Activated naive CD4-positive, alpha-beta T cell treated with anti-CD3 and anti-CD28 coated beads, Interleukin-2, amount 50 U/mL, for 72 hours (primary cell): ENCODE results near the gene VSX1. TPM values are rescaled to one million over a fixed set of nuclear protein-coding genes. Genes with fewer than 3 reads are reported as not detected.

Experiments
- ATAC-seq, 2 donors: fragments of 150-1000 bp; cut with Tn5 transposase; 2 replicates each; pipeline ENCODE4 v1.10.0; 2021; ENCODE audit warnings: mild to moderate bottlenecking in 2 of 2, moderate library complexity in 2 of 2
- DNase-seq, 2 donors: peaks; one replicate each; pipeline ENCODE4 v3.0.0; 2021 to 2022; ENCODE audit warnings: low spot score in 2 of 2
- H3K27ac Mint-ChIP-seq, 2 donors: one replicate each; pipeline ENCODE4 v1.8.0; 2022; ENCODE audit warnings: mild to moderate bottlenecking in 2 of 2, mixed read lengths in 2 of 2
- H3K36me3 Mint-ChIP-seq, 2 donors: one replicate each; pipeline ENCODE4 v1.8.0; 2022; ENCODE audit warnings: mixed read lengths in 2 of 2
- H3K9me3 Mint-ChIP-seq, 2 donors: one replicate each; pipeline ENCODE4 v1.8.0; 2022; ENCODE audit warnings: mixed read lengths in 2 of 2
- total RNA-seq, 2 donors: library from RNA; stranded (reverse); gene quantifications; one replicate each; pipeline ENCODE4 v1.2.3, GENCODE V29; 2022

VSX1 gene
- total RNA-seq, 2 donors from 2014 or later = not detected

DNA sequence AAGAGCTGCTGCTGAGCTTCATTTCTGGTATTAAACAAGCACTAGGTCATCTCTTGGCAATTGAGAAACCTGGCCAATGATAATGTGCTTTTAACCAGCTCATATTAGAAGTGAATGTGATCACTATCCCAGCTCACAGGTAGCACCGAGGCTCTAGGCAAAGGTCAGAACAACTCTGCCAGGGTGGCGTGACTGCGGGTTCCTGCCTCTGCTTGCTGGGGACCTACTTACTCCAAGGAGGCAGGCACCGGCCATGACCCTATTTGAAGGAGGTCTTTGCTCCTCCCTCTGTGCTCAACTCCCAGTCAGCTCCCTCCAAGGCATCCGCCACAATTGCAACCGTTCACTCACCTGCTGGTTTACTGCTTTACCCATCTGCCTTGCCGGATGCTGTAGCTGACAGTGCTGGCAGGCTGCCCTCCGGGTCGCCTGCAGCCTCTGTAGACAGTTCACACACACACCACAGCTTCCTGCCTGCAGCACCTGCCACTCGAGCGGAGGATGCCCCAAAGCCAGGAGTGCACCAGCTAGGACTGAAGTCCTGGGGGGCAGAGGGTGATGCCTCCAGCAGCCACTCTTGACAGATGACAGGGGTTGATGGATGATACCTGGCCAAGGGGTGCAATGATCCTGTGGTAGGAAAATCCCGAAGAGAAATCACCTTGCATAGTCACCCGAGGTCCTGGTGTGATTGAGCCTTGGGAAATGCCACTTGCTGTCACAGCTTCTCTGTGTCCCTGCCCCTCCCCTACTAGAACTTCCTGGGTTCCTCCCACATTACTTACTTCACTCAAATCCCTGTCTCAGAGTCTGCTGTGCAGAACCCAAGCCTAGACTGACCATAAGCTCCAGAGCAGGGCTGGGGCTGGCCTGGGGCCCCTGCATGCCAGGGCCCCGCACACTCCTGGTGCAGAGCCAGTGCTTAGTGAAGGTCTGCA, 8.8 kb upstream of the VSX1 start:
- Mint-ChIP-seq H3K27ac (peak overlapping the region in 1 of 2 donors; percentile 72), H3K36me3 (no peaks in the 10 kb centered on the region), H3K9me3 (no peaks in the 10 kb centered on the region)
- DNase-seq (peak; percentile 64 to 76), ATAC-seq (peak; percentile 91 to 95)

- no peak for ATAC-seq
- no peaks in the 10 kb centered on the region for H3K9me3 Mint-ChIP-seq
- no peak overlapping the region for H3K27ac Mint-ChIP-seq
- no peak for DNase-seq
- H3K36me3 Mint-ChIP-seq = no peaks in the 10 kb centered on the region
Observed at GRCh38 chr20:25089662-25090061, 7.7 kb upstream of the VSX1 start.

- DNase-seq (no peak), ATAC-seq (no peak)
- Mint-ChIP-seq H3K36me3 (no peaks in the 10 kb centered on the region), H3K9me3 (no peaks in the 10 kb centered on the region), H3K27ac (no peak overlapping the region)
Observed at GRCh38 chr20:25089096-25089495, 7.2 kb upstream of the VSX1 start.

DNA sequence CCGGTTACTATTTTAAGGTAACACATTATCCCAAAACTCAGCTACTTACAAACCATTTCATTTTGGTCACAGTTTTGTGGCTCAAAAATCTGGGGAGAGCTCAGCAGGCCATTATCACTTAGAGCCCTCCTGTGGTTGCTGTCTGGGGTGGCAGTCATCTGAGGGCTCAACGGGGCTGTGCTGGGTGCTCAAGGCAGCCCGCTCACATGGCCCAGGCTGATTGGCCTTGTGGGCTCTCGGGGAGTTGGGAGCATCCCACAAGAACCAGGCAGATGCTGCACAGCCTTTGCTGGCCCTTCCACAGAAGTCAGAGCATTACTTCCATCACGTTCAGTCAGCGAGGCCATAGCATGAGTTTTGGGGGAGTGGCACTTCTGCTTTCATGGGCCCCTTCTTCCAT, 6.3 kb upstream of the VSX1 start:
- ATAC-seq (no peak), DNase-seq (no peak)
- H3K27ac Mint-ChIP-seq = no peak overlapping the region
- no peaks in the 10 kb centered on the region for H3K36me3 Mint-ChIP-seq
- no peaks in the 10 kb centered on the region for H3K9me3 Mint-ChIP-seq

- DNase-seq = no peak
- ATAC-seq = no peak
- Mint-ChIP-seq H3K36me3 (no peaks in the 10 kb centered on the region), H3K27ac (no peak overlapping the region), H3K9me3 (no peaks in the 10 kb centered on the region)
Observed at GRCh38 chr20:25087186-25087929, 5.4 kb upstream of the VSX1 start.

GRCh38 chr20:25085756-25086495, 4.0 kb upstream of the VSX1 start:
- Mint-ChIP-seq H3K27ac (peak overlapping the region in 1 of 2 donors; percentile 36), H3K9me3 (peaks cover 0 to under 1% of the 10 kb centered on the region in 2 donors), H3K36me3 (peaks cover 0 to 3% of the 10 kb centered on the region in 2 donors)
- DNase-seq (no peak), ATAC-seq (no peak)

DNA sequence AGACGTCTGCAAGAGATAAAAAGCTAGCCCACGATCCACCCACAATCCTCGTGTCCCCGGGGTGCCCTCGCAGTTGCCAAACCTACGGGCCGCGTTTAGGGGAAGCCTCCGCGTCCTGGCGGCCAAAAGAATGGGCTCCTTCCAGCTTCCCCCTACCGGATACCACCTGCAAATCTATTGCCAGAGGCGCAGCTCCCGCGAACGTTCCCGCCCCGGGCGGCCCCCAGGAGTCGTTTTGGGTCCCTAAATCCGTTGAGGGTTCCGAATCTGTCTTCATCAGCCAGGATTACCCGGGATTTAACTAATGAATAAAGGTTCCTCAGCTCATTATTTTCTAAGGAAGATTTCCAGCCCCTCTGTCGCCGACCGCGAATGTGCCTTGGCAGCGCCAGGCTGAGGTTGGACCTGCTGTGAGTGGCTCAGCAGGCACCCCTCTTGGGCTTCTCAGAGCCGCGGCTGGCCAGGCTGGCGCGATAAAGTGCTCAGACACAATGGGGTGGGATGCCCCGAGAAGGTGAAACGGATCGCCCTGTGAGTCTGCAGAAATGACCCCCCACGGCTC, 2.8 kb upstream of the VSX1 start:
- DNase-seq (no peak), ATAC-seq (peak in 1 of 2 donors; percentile 24)
- Mint-ChIP-seq H3K36me3 (peaks cover 0 to 7% of the 10 kb centered on the region in 2 donors), H3K27ac (no peak overlapping the region), H3K9me3 (peaks cover 0 to 3% of the 10 kb centered on the region in 2 donors)

GRCh38 chr20:25083773-25084625, 2.1 kb upstream of the VSX1 start:
- peaks cover 0 to 3% of the 10 kb centered on the region in 2 donors for H3K9me3 Mint-ChIP-seq
- H3K36me3 Mint-ChIP-seq = peaks cover 0 to 7% of the 10 kb centered on the region in 2 donors
- ATAC-seq = peak in 1 of 2 donors; percentile 45
- DNase-seq = no peak
- H3K27ac Mint-ChIP-seq = no peak overlapping the region

GRCh38 chr20:25083141-25083772, 1.3 kb upstream of the VSX1 start:
- no peak for DNase-seq
- no peak overlapping the region for H3K27ac Mint-ChIP-seq
- peaks cover 0 to 7% of the 10 kb centered on the region in 2 donors for H3K36me3 Mint-ChIP-seq
- peaks cover 0 to 3% of the 10 kb centered on the region in 2 donors for H3K9me3 Mint-ChIP-seq
- ATAC-seq = no peak

GRCh38 chr20:25082498-25082873, 545 bp upstream of the VSX1 start:
- ATAC-seq (no peak), DNase-seq (no peak)
- Mint-ChIP-seq H3K9me3 (peaks cover 0 to 3% of the 10 kb centered on the region in 2 donors), H3K27ac (no peak overlapping the region), H3K36me3 (peaks cover 0 to 7% of the 10 kb centered on the region in 2 donors)

- ATAC-seq (peak in 1 of 2 donors; percentile 41), DNase-seq (peak in 1 of 2 donors; percentile 55)
- Mint-ChIP-seq H3K36me3 (peaks cover 0 to 7% of the 10 kb centered on the region in 2 donors), H3K27ac (no peak overlapping the region), H3K9me3 (peaks cover 0 to 3% of the 10 kb centered on the region in 2 donors)
Observed at GRCh38 chr20:25081065-25081729, 744 bp downstream of the VSX1 start.

DNA sequence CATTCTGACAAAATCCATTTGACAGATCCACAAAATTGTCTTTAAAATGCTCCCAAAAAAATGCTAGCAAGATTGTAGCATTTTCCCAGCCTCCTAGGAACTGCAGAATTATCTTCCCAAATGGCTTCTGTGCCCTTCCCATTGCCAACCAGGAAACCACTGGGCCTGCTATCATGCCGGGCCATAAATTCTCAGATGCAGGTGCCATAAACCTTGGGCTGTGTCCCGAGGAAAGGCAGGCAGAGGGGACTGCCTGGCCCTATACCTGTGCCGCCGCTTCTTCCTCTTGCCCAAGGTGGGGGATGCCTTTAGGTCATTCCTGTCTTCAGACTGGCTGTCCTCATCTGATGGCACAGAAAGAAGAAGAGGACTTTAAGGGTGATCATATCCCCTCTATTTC, 2.8 kb downstream of the VSX1 start:
- Mint-ChIP-seq H3K36me3 (peaks cover 0 to 7% of the 10 kb centered on the region in 2 donors), H3K27ac (no peak overlapping the region), H3K9me3 (peaks cover 0 to 3% of the 10 kb centered on the region in 2 donors)
- DNase-seq = no peak
- ATAC-seq = no peak

DNA sequence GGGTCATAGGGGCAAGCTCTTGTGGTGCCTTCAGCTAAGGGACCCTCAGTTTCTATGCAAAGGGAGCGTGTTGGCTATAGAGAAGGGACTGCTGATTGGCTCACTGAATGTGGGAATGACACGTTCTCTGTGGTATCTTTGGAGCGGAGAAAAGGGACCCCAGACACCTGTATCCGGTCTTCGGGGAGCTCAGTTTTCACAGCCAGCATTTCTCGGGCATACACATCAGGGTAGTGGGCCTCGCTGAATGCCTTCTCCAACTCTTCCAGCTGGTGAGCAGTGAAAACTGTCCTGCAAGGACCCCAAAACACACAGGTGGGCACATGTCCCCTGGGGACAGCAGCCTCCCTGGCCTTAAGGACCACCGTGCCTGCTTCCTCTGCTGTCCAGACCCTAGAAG, 3.3 kb downstream of the VSX1 start:
- no peak for DNase-seq
- H3K36me3 Mint-ChIP-seq = peaks cover 0 to 7% of the 10 kb centered on the region in 2 donors
- no peak overlapping the region for H3K27ac Mint-ChIP-seq

DNA sequence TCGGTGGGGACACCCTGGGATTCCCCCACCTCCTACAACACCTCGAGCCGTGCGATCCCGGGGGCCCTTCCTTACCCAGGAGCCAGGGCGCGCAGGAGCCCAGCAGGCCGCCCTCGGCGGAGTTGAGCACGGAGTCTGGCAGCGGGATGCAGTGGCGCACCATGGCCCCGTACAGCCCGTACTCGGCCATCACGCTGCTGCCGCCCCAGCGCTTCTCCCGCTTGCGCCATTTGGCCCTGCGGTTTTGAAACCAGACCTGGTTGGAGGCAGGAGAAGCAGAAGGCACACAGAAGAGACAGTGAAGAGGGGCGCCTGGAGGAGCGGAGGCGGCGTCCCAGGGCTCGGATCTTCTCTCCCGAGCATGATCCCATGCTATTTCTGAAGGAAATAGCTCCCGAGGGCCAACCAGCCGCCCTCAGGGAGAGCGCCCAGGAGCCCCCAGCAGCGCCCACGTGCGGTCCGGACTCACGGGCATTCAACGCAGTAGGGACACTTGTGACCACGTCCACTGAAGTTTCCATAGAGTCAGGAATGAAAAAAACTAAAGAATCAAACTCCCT, 4.3 kb downstream of the VSX1 start:
- peaks cover 0 to 3% of the 10 kb centered on the region in 2 donors for H3K9me3 Mint-ChIP-seq
- H3K27ac Mint-ChIP-seq = no peak overlapping the region
- peaks cover 0 to 7% of the 10 kb centered on the region in 2 donors for H3K36me3 Mint-ChIP-seq
- ATAC-seq (peak in 1 of 2 donors; percentile 22), DNase-seq (no peak)

More for the DNA sequence above, 3.3 kb downstream of the VSX1 start:
- H3K9me3 Mint-ChIP-seq = peaks cover 0 to 3% of the 10 kb centered on the region in 2 donors
- ATAC-seq = no peak
